GM12874 (cell line): ENCODE data around the gene ARHGEF19.

Experiments used
- CTCF ChIP-seq: IDR thresholded peaks from 2 replicates; pipeline ENCODE4 v1.5.1; 2011; ENCODE audit warnings: low read depth, mild to moderate bottlenecking, control low read depth, low read length, moderate library complexity; ENCODE audit not compliant: insufficient read depth

The ARHGEF19 gene

GRCh38 chr1:16181887-16182719 is 30.3 kb downstream of the ARHGEF19 start:
- TF ChIP-seq CTCF = no peak

- TF ChIP-seq CTCF = no peak
Measured at GRCh38 chr1:16180291-16180824, 32.1 kb downstream of the ARHGEF19 start.

- TF ChIP-seq CTCF = no peak
Measured at GRCh38 chr1:16178596-16179497, 33.6 kb downstream of the ARHGEF19 start.

GRCh38 chr1:16177306-16177705 is 35.1 kb downstream of the ARHGEF19 start:
- TF ChIP-seq CTCF = no peak

GRCh38 chr1:16176653-16177052 is 35.8 kb downstream of the ARHGEF19 start:
- TF ChIP-seq CTCF = no peak

GRCh38 chr1:16175610-16176553 is 36.6 kb downstream of the ARHGEF19 start:
- TF ChIP-seq CTCF = no peak
